CD4-positive, CD25-positive, alpha-beta regulatory T cell (primary cell): ENCODE results near the gene RACGAP1. TPM values are rescaled to one million over a fixed set of nuclear protein-coding genes. Genes with fewer than 3 reads are reported as not detected.

Source experiments
- ATAC-seq, 2 donors: fragments of 150-1000 bp; cut with Tn5 transposase; one replicate each; pipeline ENCODE4 v1.10.0; 2021; ENCODE audit warnings: low read depth in 2 of 2, moderate number of reproducible peaks in 2 of 2, moderate library complexity in 1 of 2
- DNase-seq, 3 donors: peaks; one replicate each; pipeline versions ENCODE4 v3.0.0 to v3.0.0-alpha.2; 2012 to 2022; ENCODE audit warnings: mixed read lengths in 1 of 3
- H3K27ac ChIP-seq: one replicate; pipeline ENCODE4 v1.7.0; 2013; ENCODE audit warnings: mild to moderate bottlenecking, low read length; ENCODE audit not compliant: insufficient read depth, poor library complexity, severe bottlenecking
- H3K27me3 ChIP-seq: one replicate; pipeline ENCODE4 v1.7.0; 2013; ENCODE audit warnings: low read length; ENCODE audit not compliant: control insufficient read depth, insufficient read depth
- H3K36me3 ChIP-seq: one replicate; pipeline ENCODE4 v1.7.0; 2013; ENCODE audit warnings: mild to moderate bottlenecking, low read length, moderate library complexity; ENCODE audit not compliant: control insufficient read depth, insufficient read depth
- H3K4me1 ChIP-seq: 2 replicates; pipeline ENCODE4 v1.7.0; 2013; ENCODE audit warnings: mild to moderate bottlenecking, low read length; ENCODE audit not compliant: insufficient read depth, control insufficient read depth, poor library complexity, severe bottlenecking
- H3K4me3 ChIP-seq: one replicate; pipeline ENCODE4 v1.7.0; 2013; ENCODE audit warnings: low read depth, mild to moderate bottlenecking, low read length, moderate library complexity
- H3K9me3 ChIP-seq, 2 experiments: 1 replicate in 1 of 2; 2 replicates in 1 of 2; pipeline ENCODE4 v1.7.0; 2013; ENCODE audit warnings: low read length in 2 of 2, mild to moderate bottlenecking in 1 of 2, moderate library complexity in 1 of 2; ENCODE audit not compliant: control insufficient read depth in 2 of 2
- H3K27ac Mint-ChIP-seq, 3 donors: one replicate each; pipeline ENCODE4 v1.8.0; 2020 to 2022; ENCODE audit warnings: mild to moderate bottlenecking in 3 of 3, mixed read lengths in 3 of 3, moderate library complexity in 2 of 3
- H3K27me3 Mint-ChIP-seq: one replicate; pipeline ENCODE4 v1.8.0; 2022; ENCODE audit warnings: mild to moderate bottlenecking, mixed read lengths
- H3K36me3 Mint-ChIP-seq: one replicate; pipeline ENCODE4 v1.8.0; 2020; ENCODE audit warnings: mixed read lengths
- H3K4me1 Mint-ChIP-seq, 4 donors: one replicate each; pipeline ENCODE4 v1.8.0; 2020 to 2022; ENCODE audit warnings: mixed read lengths in 4 of 4, mild to moderate bottlenecking in 1 of 4
- H3K4me3 Mint-ChIP-seq, 4 donors: one replicate each; pipeline ENCODE4 v1.8.0; 2020 to 2022; ENCODE audit warnings: mild to moderate bottlenecking in 4 of 4, mixed read lengths in 4 of 4, moderate library complexity in 3 of 4
- H3K9me3 Mint-ChIP-seq, 7 donors: one replicate each; pipeline ENCODE4 v1.8.0; 2020 to 2022; ENCODE audit warnings: mixed read lengths in 7 of 7, mild to moderate bottlenecking in 3 of 7, moderate library complexity in 2 of 7
- polyA plus RNA-seq, 4 donors: library from polyadenylated mRNA; unstranded; fragments of 300-500 nt; fragmentation: Illumina TruSeq; gene quantifications; one replicate each; pipeline ENCODE4 v1.2.3, GENCODE V29; 2021
- total RNA-seq: library from RNA; stranded (reverse); gene quantifications from one replicate; pipeline ENCODE4 v1.2.3, GENCODE V29; 2022

RACGAP1 gene
- total and polyA plus RNA-seq, 5 donors from 2014 or later = 17.1 to 22.9 (median 17.4) TPM

DNA sequence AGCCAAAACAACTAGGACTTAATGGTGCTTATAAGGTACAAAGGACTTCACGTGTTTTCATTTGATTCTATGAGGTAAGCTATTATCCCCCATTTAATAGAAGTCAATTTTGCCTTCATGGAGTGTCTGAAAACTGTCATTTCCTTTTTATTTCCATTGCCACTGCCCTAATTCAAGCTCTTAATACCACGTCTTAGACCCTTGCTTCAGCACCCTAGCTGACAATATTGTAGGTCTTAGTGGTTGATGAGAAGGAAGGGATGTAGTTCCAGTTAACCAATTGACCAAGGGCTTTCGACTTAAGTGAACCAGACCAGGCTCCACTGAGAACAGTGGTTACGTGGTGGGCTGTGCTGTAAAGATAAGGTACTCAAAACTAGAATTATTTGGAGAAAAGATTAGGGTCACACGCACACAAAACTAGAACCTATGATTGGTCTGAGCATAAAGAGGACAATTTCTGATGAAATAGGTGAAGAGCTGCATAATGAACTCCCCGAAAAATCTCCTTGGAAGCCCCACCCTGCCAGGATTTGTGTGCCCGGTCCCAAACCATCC is 22.5 kb upstream of the RACGAP1 start:
- Histone ChIP-seq H3K4me3 (no peak overlapping the region), H3K27ac (no peak overlapping the region), H3K36me3 (no peaks in the 10 kb centered on the region), H3K9me3 (no peaks in the 10 kb centered on the region), H3K4me1 (peaks cover 5% of the 10 kb centered on the region), H3K27me3 (peaks cover 27% of the 10 kb centered on the region)
- H3K27me3 Mint-ChIP-seq = peaks cover 49% of the 10 kb centered on the region
- peaks cover 0 to 2% (median 0%) of the 10 kb centered on the region in 7 donors for H3K9me3 Mint-ChIP-seq
- H3K4me1 Mint-ChIP-seq = peaks cover 0 to 10% (median 3%) of the 10 kb centered on the region in 4 donors
- ATAC-seq (no peak), DNase-seq (no peak)
- H3K4me3 Mint-ChIP-seq = no peak overlapping the region
- no peaks in the 10 kb centered on the region for H3K36me3 Mint-ChIP-seq
- no peak overlapping the region for H3K27ac Mint-ChIP-seq

DNA sequence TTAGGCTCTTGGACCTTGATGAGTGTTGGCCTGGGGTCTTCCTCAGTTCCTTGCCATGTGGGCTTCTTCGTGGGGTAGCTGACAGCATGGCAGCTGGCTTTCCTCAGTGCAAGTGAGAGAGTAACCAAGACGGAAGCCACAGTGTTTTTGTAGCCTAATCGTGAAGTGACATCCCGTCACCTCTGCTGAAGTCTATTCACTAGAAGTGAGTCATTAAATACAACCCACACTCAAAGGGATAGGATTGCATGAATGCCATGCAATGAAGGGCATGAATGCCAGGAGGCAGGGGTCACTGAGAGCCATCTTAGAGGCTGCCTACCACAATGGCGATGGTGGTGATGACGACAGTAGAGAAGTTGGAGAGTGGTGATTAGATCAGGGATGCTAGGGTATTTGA is 18.6 kb upstream of the RACGAP1 start:
- H3K27me3 ChIP-seq = peaks cover 7% of the 10 kb centered on the region
- ATAC-seq (no peak), DNase-seq (no peak)
- H3K9me3 ChIP-seq = no peaks in the 10 kb centered on the region
- no peak overlapping the region for H3K4me3 Mint-ChIP-seq
- H3K4me3 ChIP-seq = no peak overlapping the region
- H3K27ac ChIP-seq = no peak overlapping the region
- peaks cover 25% of the 10 kb centered on the region for H3K27me3 Mint-ChIP-seq
- H3K4me1 Mint-ChIP-seq = peaks cover 0 to 5% (median 0%) of the 10 kb centered on the region in 4 donors
- H3K36me3 Mint-ChIP-seq = no peaks in the 10 kb centered on the region
- H3K4me1 ChIP-seq = no peaks in the 10 kb centered on the region
- H3K36me3 ChIP-seq = no peaks in the 10 kb centered on the region
- H3K27ac Mint-ChIP-seq = no peak overlapping the region
- H3K9me3 Mint-ChIP-seq = peaks cover 0 to 1% (median 0%) of the 10 kb centered on the region in 7 donors

DNA sequence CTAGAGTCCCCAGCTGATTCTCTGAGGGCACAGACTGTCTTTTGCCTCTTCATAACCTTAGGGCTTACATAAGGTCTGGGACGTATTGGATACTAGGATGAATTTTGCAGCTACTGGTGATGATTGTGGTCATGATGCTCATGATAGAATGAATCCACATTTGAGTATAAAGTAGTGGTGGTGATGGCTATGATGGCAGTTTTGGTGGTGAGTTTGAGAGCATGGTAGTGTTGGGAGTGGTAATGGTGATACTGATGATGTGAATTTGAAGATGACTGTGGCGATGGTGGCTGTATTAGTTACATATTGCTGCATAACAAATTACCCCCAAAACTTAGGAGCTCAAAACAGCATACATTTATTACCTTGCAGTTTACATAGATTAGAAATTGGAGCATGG is 18.0 kb upstream of the RACGAP1 start:
- no peaks in the 10 kb centered on the region for H3K36me3 Mint-ChIP-seq

DNA sequence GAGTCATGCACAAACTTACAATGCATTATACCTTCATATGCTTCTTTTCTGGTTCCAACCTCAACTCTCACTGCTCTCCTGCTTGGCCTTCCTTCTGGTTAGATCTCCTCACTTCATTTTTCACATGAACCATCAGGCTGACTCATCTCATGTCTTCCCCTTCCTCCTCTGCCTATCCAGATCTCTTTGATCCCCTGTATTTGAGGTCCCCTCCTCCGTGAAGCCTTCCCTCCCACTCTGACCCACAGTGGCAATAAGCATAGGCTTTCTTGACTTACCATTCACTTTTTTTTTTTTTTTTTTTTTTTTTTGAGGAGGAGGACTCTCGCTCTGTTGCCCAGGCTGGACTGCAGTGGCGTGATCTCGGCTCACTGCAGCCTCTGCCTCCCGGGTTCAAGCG is 17.4 kb upstream of the RACGAP1 start:
- Histone ChIP-seq H3K27ac (no peak overlapping the region), H3K9me3 (no peaks in the 10 kb centered on the region), H3K36me3 (no peaks in the 10 kb centered on the region), H3K4me3 (no peak overlapping the region), H3K4me1 (no peaks in the 10 kb centered on the region), H3K27me3 (peaks cover 2% of the 10 kb centered on the region)
- Mint-ChIP-seq H3K27me3 (peaks cover 20% of the 10 kb centered on the region), H3K36me3 (no peaks in the 10 kb centered on the region), H3K9me3 (peaks cover 0 to 1% (median 0%) of the 10 kb centered on the region in 7 donors), H3K4me3 (no peak overlapping the region), H3K27ac (peak overlapping the region in 1 of 3 donors; percentile 47), H3K4me1 (peaks cover 0 to 5% (median 0%) of the 10 kb centered on the region in 4 donors)
- ATAC-seq = no peak
- DNase-seq = no peak

More for the DNA sequence above, 18.0 kb upstream of the RACGAP1 start:
- Histone ChIP-seq H3K9me3 (no peaks in the 10 kb centered on the region), H3K4me1 (no peaks in the 10 kb centered on the region), H3K27ac (no peak overlapping the region), H3K27me3 (peaks cover 7% of the 10 kb centered on the region), H3K4me3 (no peak overlapping the region), H3K36me3 (no peaks in the 10 kb centered on the region)
- H3K4me3 Mint-ChIP-seq = no peak overlapping the region
- peaks cover 0 to 5% (median 0%) of the 10 kb centered on the region in 4 donors for H3K4me1 Mint-ChIP-seq
- H3K27ac Mint-ChIP-seq = no peak overlapping the region
- H3K9me3 Mint-ChIP-seq = peaks cover 0 to 1% (median 0%) of the 10 kb centered on the region in 7 donors
- ATAC-seq (no peak), DNase-seq (no peak)
- H3K27me3 Mint-ChIP-seq = peaks cover 22% of the 10 kb centered on the region

DNA sequence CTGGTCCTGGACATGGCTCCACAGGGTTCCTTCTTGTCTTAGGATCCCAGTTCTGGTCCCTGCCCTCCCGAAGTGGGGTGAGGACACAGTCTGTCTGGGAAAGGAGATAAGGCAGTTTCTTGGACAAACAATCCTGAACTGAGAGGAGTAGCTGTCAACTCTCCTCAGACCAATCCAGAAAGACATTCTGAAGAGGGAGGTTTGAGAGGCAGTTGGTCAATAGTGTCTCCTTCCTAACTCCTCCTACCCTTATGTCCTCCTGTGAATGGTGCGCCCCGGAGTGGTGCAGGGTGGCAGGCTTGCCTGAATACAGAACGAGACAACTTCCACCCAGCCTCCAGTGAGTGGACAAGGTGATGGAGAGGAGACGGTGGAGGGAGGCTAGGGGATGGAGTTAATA is 16.7 kb upstream of the RACGAP1 start:
- H3K36me3 Mint-ChIP-seq = no peaks in the 10 kb centered on the region
- peaks cover 0 to 1% (median 0%) of the 10 kb centered on the region in 7 donors for H3K9me3 Mint-ChIP-seq
- Histone ChIP-seq H3K27me3 (no peaks in the 10 kb centered on the region), H3K36me3 (no peaks in the 10 kb centered on the region), H3K27ac (no peak overlapping the region), H3K4me3 (no peak overlapping the region), H3K4me1 (no peaks in the 10 kb centered on the region), H3K9me3 (no peaks in the 10 kb centered on the region)
- H3K27ac Mint-ChIP-seq = peak overlapping the region in 1 of 3 donors; percentile 4
- no peak for ATAC-seq
- peaks cover 0 to 5% (median 0%) of the 10 kb centered on the region in 4 donors for H3K4me1 Mint-ChIP-seq
- peaks cover 14% of the 10 kb centered on the region for H3K27me3 Mint-ChIP-seq
- no peak for DNase-seq
- no peak overlapping the region for H3K4me3 Mint-ChIP-seq

DNA sequence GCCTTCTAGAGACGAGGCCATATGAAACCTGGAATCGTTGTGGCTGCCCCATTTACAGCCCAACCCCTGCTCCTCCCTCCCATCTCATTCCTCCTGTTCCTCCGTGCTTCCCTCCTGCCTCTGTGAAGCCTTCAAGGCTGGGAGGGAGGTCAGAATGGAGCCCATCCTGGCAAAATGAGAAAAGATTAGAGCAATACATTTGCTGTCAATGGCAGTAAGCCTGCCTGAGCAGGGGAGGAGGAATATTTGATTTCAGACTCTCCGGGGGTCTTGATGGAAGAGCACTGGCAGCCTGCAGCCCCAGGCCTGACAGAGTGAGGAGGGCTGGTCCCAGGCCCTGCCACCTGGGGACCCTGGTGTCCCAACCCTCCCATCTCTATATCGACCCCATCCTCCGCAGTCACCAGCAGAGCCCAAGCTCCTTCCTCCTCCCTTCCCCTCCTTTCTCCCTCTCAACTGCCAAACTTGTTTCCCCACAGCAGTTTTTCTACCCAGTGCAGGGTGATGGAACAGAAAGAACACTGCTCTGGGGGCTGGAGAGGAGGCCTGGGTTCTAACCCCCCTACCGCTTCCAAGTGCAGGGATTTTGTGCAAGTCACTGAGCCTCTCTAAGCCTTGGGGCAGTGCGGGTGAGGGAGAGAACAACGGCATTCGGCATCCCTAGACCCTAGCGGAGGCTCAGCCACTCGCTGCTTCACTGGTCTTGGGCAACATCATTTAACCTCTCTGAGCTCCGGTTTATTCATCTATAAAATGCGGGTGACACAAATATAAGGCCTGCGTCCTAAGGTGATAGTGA is 16.0 kb upstream of the RACGAP1 start:
- Mint-ChIP-seq H3K36me3 (no peaks in the 10 kb centered on the region), H3K4me1 (peaks cover 0 to 5% (median 0%) of the 10 kb centered on the region in 4 donors), H3K27ac (no peak overlapping the region), H3K27me3 (peaks cover 16% of the 10 kb centered on the region), H3K9me3 (peaks cover 0 to 1% (median 0%) of the 10 kb centered on the region in 7 donors), H3K4me3 (no peak overlapping the region)
- H3K4me1 ChIP-seq = no peaks in the 10 kb centered on the region
- no peak overlapping the region for H3K27ac ChIP-seq
- no peaks in the 10 kb centered on the region for H3K36me3 ChIP-seq
- H3K27me3 ChIP-seq = no peaks in the 10 kb centered on the region
- DNase-seq (no peak), ATAC-seq (no peak)
- no peak overlapping the region for H3K4me3 ChIP-seq
- no peaks in the 10 kb centered on the region for H3K9me3 ChIP-seq

DNA sequence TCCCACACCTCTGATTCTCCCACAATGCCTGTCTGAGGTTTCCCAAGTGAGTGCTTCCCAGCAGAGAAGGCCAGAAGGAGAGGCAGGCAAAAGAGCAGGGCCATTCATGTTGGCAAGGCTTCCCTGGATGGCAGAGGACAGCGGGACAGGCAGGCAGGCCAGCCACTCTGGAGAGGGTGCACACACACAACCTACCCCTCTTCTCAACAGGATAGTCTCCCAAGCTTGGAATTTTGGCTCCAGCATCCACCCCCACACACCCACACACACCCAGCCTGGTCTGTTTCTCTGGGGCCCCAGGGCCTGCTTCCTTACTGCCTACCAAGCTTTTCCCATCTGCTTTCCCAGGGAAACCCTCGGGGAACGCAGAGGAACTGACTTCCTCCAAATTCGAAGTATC is 15.4 kb upstream of the RACGAP1 start:
- Histone ChIP-seq H3K4me1 (no peaks in the 10 kb centered on the region), H3K27me3 (no peaks in the 10 kb centered on the region), H3K36me3 (no peaks in the 10 kb centered on the region), H3K27ac (no peak overlapping the region), H3K4me3 (no peak overlapping the region), H3K9me3 (no peaks in the 10 kb centered on the region)
- DNase-seq (no peak), ATAC-seq (no peak)
- peaks cover 22% of the 10 kb centered on the region for H3K27me3 Mint-ChIP-seq
- H3K27ac Mint-ChIP-seq = no peak overlapping the region
- peaks cover 0 to 1% (median 0%) of the 10 kb centered on the region in 7 donors for H3K9me3 Mint-ChIP-seq
- H3K4me1 Mint-ChIP-seq = peaks cover 0 to 5% (median 0%) of the 10 kb centered on the region in 4 donors
- no peaks in the 10 kb centered on the region for H3K36me3 Mint-ChIP-seq
- H3K4me3 Mint-ChIP-seq = no peak overlapping the region
